Measurements from ENCODE around the gene PIRT.

DNA sequence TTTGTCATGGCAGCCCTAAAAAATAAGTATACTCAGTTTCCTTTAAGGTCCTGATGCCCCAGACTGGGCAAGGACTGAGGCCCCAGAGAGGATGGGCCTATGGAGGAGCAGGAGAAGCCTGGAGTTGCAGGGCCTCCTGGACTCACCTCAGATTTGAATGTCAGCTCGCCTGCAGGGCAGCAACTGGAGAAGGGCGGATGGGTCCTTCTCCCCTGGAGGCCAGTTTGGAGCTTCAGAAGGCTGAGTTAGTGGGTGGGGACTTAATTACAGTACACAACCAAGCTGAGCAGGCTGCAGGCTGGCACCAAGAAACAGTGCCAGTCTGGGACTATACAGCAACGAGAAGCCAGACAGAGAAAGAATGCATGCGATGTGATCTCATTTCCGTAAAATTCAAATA is 6.2 kb downstream of the PIRT start:
- TF ChIP-seq, protein P1, sequence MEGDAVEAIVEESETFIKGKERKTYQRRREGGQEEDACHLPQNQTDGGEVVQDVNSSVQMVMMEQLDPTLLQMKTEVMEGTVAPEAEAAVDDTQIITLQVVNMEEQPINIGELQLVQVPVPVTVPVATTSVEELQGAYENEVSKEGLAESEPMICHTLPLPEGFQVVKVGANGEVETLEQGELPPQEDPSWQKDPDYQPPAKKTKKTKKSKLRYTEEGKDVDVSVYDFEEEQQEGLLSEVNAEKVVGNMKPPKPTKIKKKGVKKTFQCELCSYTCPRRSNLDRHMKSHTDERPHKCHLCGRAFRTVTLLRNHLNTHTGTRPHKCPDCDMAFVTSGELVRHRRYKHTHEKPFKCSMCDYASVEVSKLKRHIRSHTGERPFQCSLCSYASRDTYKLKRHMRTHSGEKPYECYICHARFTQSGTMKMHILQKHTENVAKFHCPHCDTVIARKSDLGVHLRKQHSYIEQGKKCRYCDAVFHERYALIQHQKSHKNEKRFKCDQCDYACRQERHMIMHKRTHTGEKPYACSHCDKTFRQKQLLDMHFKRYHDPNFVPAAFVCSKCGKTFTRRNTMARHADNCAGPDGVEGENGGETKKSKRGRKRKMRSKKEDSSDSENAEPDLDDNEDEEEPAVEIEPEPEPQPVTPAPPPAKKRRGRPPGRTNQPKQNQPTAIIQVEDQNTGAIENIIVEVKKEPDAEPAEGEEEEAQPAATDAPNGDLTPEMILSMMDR (conservative IDR thresholded peaks at IDR 0.05 in 1 of 2, IDR thresholded peaks at IDR 0.05 in 1 of 2; ENCODE audit: low read depth in 1 of 2, low read length in 2 of 2) = no peak
- TF ChIP-seq EZH2 (IDR thresholded peaks at IDR 0.05; ENCODE audit: low read length, missing control alignments) = no peak

Data from fibroblast of lung (primary cell).